CD4-positive, alpha-beta T cell (primary cell): ENCODE measurements around the gene RNF32. TPM values are rescaled to one million over a fixed set of nuclear protein-coding genes. Genes with fewer than 3 reads are reported as not detected.
"Not testable (repeated sequence)": the region's sequence is repeated elsewhere in the genome, so short reads cannot be mapped to it uniquely, and the experiment has no call there.

Experiments
- ATAC-seq: fragments of 200-7000 bp; cut with Tn5 transposase; one replicate; pipeline ENCODE4 v1.10.0; 2022; ENCODE audit warnings: mild to moderate bottlenecking; ENCODE audit not compliant: poor library complexity
- CTCF ChIA-PET: fragments of 350-600 bp; sonication (Branson Sonifier 250); formaldehyde crosslinking; loops from one replicate; lab custom pipeline; 2021; ENCODE audit warnings: antibody characterized with exemption, inconsistent platforms; lab: Charles Lee
- POLR2A ChIA-PET: fragments of 350-600 bp; sonication (Branson Sonifier 250); formaldehyde crosslinking; loops from one replicate; lab custom pipeline; 2021; ENCODE audit warnings: antibody characterized with exemption, inconsistent platforms; lab: Charles Lee
- DNase-seq, 14 experiments: peaks; one replicate each; pipeline ENCODE4 v3.0.0-alpha.2; 2013 to 2020; ENCODE audit warnings: mixed read lengths in 2 of 14
- H3K27ac ChIP-seq, 2 donors: one replicate each; pipeline versions ENCODE4 v1.5.1 to v1.7.0; 2013; ENCODE audit warnings: low read length in 2 of 2, low read depth in 1 of 2, mild to moderate bottlenecking in 1 of 2
- H3K27me3 ChIP-seq, 2 experiments: 1 replicate in 1 of 2; 2 replicates in 1 of 2; pipeline versions ENCODE4 v1.6.1 to v1.7.0; 2013; ENCODE audit warnings: low read length in 2 of 2, control low read depth in 1 of 2, mild to moderate bottlenecking in 1 of 2, moderate library complexity in 1 of 2; ENCODE audit not compliant: insufficient read depth in 2 of 2, control insufficient read depth in 1 of 2
- H3K36me3 ChIP-seq: one replicate; pipeline ENCODE4 v1.6.1; 2013; ENCODE audit warnings: low read length, control low read depth; ENCODE audit not compliant: insufficient read depth
- H3K4me1 ChIP-seq: one replicate; pipeline ENCODE4 v1.6.1; 2013; ENCODE audit warnings: low read length, control low read depth; ENCODE audit not compliant: insufficient read depth
- H3K4me3 ChIP-seq: one replicate; pipeline ENCODE4 v1.5.1; 2013; ENCODE audit warnings: mild to moderate bottlenecking, low read length, moderate library complexity
- H3K9me3 ChIP-seq, 2 experiments: 1 replicate in 1 of 2; 2 replicates in 1 of 2; pipeline versions ENCODE4 v1.6.1 to v1.7.0; 2013; ENCODE audit warnings: low read length in 2 of 2, mild to moderate bottlenecking in 2 of 2, control low read depth in 1 of 2, moderate library complexity in 1 of 2; ENCODE audit not compliant: control insufficient read depth in 1 of 2, insufficient read depth in 1 of 2
- H3K27ac Mint-ChIP-seq: one replicate; pipeline ENCODE4 v1.8.0; 2020; ENCODE audit warnings: mixed read lengths
- H3K27me3 Mint-ChIP-seq: one replicate; pipeline ENCODE4 v1.8.0; 2021; ENCODE audit warnings: mixed read lengths
- H3K36me3 Mint-ChIP-seq: one replicate; pipeline ENCODE4 v1.8.0; 2021; ENCODE audit warnings: low read depth, mixed read lengths
- H3K4me1 Mint-ChIP-seq: one replicate; pipeline ENCODE4 v1.8.0; 2021; ENCODE audit warnings: low read depth, mixed read lengths
- H3K4me3 Mint-ChIP-seq: one replicate; pipeline ENCODE4 v1.8.0; 2020; ENCODE audit warnings: mild to moderate bottlenecking, mixed read lengths
- H3K9me3 Mint-ChIP-seq: one replicate; pipeline ENCODE4 v1.8.0; 2020; ENCODE audit warnings: mixed read lengths
- CTCF ChIP-seq: fragments of 200-600 bp; IDR thresholded peaks from one replicate; pipeline ENCODE4 v1.8.0; 2022; ENCODE audit warnings: antibody characterized with exemption, mild to moderate bottlenecking
- intact Hi-C, 2 experiments: fragments of 100-400 bp; cut with DNase I in 1 of 2; cut with micrococcal nuclease in 1 of 2; formaldehyde crosslinking; loops; one replicate each; pipeline versions ENCODE4 v1.15.1 to v1.9.0; 2023 to 2025; cut with DNase I, micrococcal nuclease
- total RNA-seq, 174 experiments: library from RNA in 2 of 174; stranded (reverse) in 2 of 174; gene quantifications; one replicate each; pipeline ENCODE4 v1.2.3 and lab custom pipeline; 2021 to 2026

Gene RNF32
- total RNA-seq, 2 experiments from 2014 or later, result 0.99 TPM; not detected in 1

GRCh38 chr7:156618078-156618779, 22.3 kb upstream of the RNF32 start:
- no peaks in the 10 kb centered on the region for H3K36me3 Mint-ChIP-seq
- no peak overlapping the region for H3K4me3 Mint-ChIP-seq
- peaks cover 29% of the 10 kb centered on the region in 2 experiments for H3K27me3 ChIP-seq
- no peak overlapping the region for H3K4me3 ChIP-seq
- ATAC-seq, result no peak
- DNase-seq, result no peak
- CTCF ChIA-PET, result no interaction called here
- peaks cover 6% of the 10 kb centered on the region for H3K9me3 Mint-ChIP-seq
- peaks cover 5% of the 10 kb centered on the region for H3K4me1 ChIP-seq
- H3K27me3 Mint-ChIP-seq, result peaks cover 73% of the 10 kb centered on the region
- H3K4me1 Mint-ChIP-seq, result peaks cover 14% of the 10 kb centered on the region
- POLR2A ChIA-PET, result no interaction called here
- intact Hi-C loops, result no loop called here
- no peak overlapping the region for H3K27ac ChIP-seq
- no peak overlapping the region for H3K27ac Mint-ChIP-seq
- no peaks in the 10 kb centered on the region for H3K36me3 ChIP-seq
- no peak for TF ChIP-seq CTCF
- H3K9me3 ChIP-seq, result peaks cover 10 to 13% of the 10 kb centered on the region in 2 experiments

GRCh38 chr7:156618780-156619367, 21.7 kb upstream of the RNF32 start:
- H3K4me1 ChIP-seq, result no peaks in the 10 kb centered on the region
- no peak overlapping the region for H3K4me3 ChIP-seq
- H3K27me3 Mint-ChIP-seq, result peaks cover 75% of the 10 kb centered on the region
- peaks cover 6% of the 10 kb centered on the region for H3K9me3 Mint-ChIP-seq
- ChIA-PET CTCF (no interaction called here), POLR2A (no interaction called here)
- no peak for TF ChIP-seq CTCF
- ATAC-seq, result no peak
- H3K27me3 ChIP-seq, result peaks cover 29% of the 10 kb centered on the region in 2 experiments
- intact Hi-C loops, result no loop called here
- no peaks in the 10 kb centered on the region for H3K36me3 Mint-ChIP-seq
- H3K4me1 Mint-ChIP-seq, result peaks cover 11% of the 10 kb centered on the region
- no peak overlapping the region for H3K27ac ChIP-seq
- H3K9me3 ChIP-seq, result peaks cover 10 to 13% of the 10 kb centered on the region in 2 experiments
- H3K27ac Mint-ChIP-seq, result no peak overlapping the region
- no peak overlapping the region for H3K4me3 Mint-ChIP-seq
- H3K36me3 ChIP-seq, result no peaks in the 10 kb centered on the region
- DNase-seq, result no peak

- H3K36me3 ChIP-seq, intact Hi-C loops, DNase-seq, H3K27ac Mint-ChIP-seq, H3K4me3 ChIP-seq, H3K4me3 Mint-ChIP-seq, H3K4me1 ChIP-seq, POLR2A ChIA-PET, H3K9me3 Mint-ChIP-seq, ATAC-seq, H3K27ac ChIP-seq, CTCF ChIA-PET, H3K36me3 Mint-ChIP-seq: not testable (repeated sequence)
- Mint-ChIP-seq H3K4me1 (peaks cover 15% of the 10 kb centered on the region), H3K27me3 (peaks cover 67% of the 10 kb centered on the region)
- Histone ChIP-seq H3K27me3 (peaks cover 29% of the 10 kb centered on the region in 2 experiments), H3K9me3 (peaks cover 10 to 13% of the 10 kb centered on the region in 2 experiments)
Observed at GRCh38 chr7:156619488-156620290, 20.9 kb upstream of the RNF32 start.
